Coronary artery (tissue), 2 donors: ENCODE data around the gene CLDN1.

Source experiments
- DNase-seq: peaks from one replicate; pipeline ENCODE4 v3.0.0-alpha.2; 2017; ENCODE audit warnings: low spot score
- H3K27ac ChIP-seq, 2 donors: fragments of 200-600 bp; sonication (generic); one replicate each; pipeline ENCODE4 v1.5.1; 2016 to 2019
- H3K4me3 ChIP-seq: fragments of 200-600 bp; sonication (generic); 2 replicates; pipeline ENCODE4 v1.5.1; 2016; ENCODE audit warnings: mild to moderate bottlenecking, moderate library complexity
- CTCF ChIP-seq: fragments of 200-600 bp; sonication (generic); IDR thresholded peaks from one replicate; pipeline ENCODE4 v1.5.1; 2019; ENCODE audit warnings: antibody characterized with exemption

The CLDN1 gene

GRCh38 chr3:190265796-190266195 is 56.5 kb downstream of the CLDN1 start:
- TF ChIP-seq CTCF = no peak
- Histone ChIP-seq H3K4me3 (no peak overlapping the region), H3K27ac (no peak overlapping the region)
- DNase-seq = no peak

GRCh38 chr3:190265126-190265525 is 57.1 kb downstream of the CLDN1 start:
- Histone ChIP-seq H3K4me3 (no peak overlapping the region), H3K27ac (no peak overlapping the region)
- DNase-seq = no peak
- no peak for TF ChIP-seq CTCF

GRCh38 chr3:190261740-190262139 is 60.5 kb downstream of the CLDN1 start:
- H3K4me3 ChIP-seq = no peak overlapping the region
- TF ChIP-seq CTCF = no peak
- peak overlapping the region in 1 of 2 donors; percentile 56 for H3K27ac ChIP-seq

GRCh38 chr3:190261015-190261414 is 61.2 kb downstream of the CLDN1 start:
- no peak for TF ChIP-seq CTCF
- no peak for DNase-seq
- Histone ChIP-seq H3K27ac (peak overlapping the region; percentile 45 to 56), H3K4me3 (no peak overlapping the region)

More at GRCh38 chr3:190261740-190262139, 60.5 kb downstream of the CLDN1 start:
- no peak for DNase-seq

- no peak for DNase-seq
- Histone ChIP-seq H3K27ac (peak overlapping the region; percentile 15 to 46), H3K4me3 (no peak overlapping the region)
- no peak for TF ChIP-seq CTCF
These were observed 61.9 kb downstream of the CLDN1 start for GRCh38 chr3:190260301-190260700.

- Histone ChIP-seq H3K27ac (no peak overlapping the region), H3K4me3 (no peak overlapping the region)
- no peak for TF ChIP-seq CTCF
- DNase-seq = no peak
These were observed 63.6 kb downstream of the CLDN1 start for GRCh38 chr3:190258634-190259033.
